Activated T-cell treated with anti-CD3 and anti-CD28 coated beads for 48 hours (primary cell): ENCODE results near the gene ATP1B1.

Experiments
- DNase-seq: peaks from one replicate; pipeline ENCODE4 v3.0.0-alpha.2; 2020; ENCODE audit warnings: low read depth

The ATP1B1 gene

DNA sequence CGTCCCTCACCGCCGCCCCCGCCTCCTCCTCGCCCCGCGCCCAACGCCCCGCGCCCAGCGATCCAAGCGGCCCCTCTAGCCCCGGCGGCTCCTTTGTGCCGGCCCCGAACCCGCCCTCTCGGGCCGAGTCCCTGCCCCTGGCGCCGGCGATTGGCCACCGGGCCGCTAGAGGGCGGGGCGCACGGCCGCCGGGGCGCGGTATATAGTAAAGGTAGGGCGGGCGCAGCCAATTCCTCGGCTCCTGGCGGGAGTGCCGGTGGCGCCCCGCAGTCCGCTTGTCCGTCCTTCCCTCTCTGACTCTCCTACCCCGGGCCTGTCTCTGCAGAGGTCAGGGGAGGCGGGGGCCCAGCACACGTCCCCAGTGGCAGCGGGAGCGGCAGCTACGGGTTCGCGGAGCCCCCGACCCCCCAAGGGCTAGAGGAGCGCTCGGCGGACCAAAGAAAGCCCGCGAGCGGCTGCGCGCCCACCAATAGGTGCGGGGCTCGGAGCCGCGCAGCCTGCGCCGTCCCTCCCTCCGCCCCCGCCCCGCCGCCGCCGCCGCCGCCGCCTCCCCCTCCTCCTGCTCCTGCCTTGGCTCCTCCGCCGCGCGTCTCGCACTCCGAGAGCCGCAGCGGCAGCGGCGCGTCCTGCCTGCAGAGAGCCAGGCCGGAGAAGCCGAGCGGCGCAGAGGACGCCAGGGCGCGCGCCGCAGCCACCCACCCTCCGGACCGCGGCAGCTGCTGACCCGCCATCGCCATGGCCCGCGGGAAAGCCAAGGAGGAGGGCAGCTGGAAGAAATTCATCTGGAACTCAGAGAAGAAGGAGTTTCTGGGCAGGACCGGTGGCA is at the start of gene ATP1B1:
TSS of gene ATP1B1 (plus strand) at position 596 of the 826 bp plus-strand sequence. CDS start at position 736, 140 bp downstream.
- DNase-seq = peak; percentile 83

DNA sequence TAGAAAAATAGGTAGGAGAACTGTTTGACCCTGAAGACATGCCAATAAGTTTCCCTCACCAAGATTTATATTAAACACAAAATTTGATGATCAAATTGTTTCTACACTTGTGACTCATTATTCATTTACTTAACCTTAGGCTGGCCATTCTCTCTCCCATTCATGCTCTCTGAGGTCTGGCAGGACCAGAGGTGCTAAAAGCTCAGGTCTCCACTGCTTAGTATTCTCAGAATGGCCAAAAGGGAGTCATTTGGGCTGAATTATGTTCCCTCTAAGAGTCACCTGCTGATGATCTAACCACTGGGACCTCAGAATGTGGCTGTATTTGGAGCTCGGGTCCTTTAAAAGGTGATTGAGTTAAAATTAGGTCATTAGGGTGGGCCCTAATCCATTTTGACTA is 47.1 kb upstream of the ATP1B1 start:
- no peak for DNase-seq

GRCh38 chr1:169060043-169060722 is 46.3 kb upstream of the ATP1B1 start:
- DNase-seq = no peak

DNA sequence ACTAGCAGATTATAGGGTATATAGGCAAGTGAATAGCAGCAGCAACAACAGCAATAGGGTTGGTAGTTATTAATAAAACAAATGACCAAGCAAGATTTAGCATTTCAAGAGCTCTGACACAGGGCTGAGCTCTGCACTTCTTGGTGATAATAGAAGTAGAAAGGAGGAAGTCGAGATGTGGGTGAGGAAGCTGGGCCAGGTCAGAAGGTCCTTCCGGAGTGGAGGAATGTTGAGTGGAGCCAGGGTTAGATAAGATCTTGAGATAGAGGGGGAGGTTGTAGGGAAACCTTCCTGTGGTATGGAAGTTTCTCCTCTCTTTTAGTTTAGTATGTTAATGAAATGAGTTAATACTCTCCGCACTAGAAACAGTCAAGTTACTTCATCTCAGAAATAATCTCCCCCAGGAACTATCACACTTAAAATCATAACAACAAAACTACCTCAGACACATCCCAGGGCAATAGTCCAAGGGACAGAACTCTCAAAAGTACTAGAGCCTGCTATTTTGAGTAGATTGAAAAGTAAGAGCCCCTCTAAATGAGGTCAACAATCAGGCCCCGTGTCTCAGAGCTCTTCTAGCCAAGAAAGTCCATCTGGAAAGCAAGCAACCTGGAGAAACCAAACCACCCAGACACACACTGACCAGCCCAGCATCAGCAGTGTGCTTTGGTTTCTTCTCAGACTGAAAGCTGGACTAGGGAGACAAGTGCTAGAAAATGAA is 45.4 kb upstream of the ATP1B1 start:
- DNase-seq = no peak

- DNase-seq = no peak
Observed at GRCh38 chr1:169062152-169062551, 44.3 kb upstream of the ATP1B1 start.

DNA sequence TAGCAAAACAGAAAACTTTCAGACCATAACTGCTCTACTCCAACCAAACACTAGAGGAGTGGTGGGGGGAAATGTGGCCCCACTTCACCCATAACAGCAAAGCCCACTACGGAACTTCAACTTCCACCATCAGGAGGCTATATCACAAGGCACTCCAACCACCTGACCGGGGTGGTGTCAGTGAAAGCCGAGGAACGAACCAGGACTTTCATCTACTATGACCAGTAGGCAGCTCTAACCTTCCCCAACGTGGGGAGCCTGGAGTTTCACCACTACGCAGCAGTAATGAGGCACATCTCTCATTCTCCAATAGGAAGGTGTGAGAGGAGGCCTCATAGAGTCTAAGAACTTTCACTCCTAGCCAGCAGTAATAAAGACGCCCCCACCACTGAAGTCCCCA is 42.4 kb upstream of the ATP1B1 start:
- DNase-seq = no peak

- no peak for DNase-seq
Observed at GRCh38 chr1:169070547-169070946, 35.9 kb upstream of the ATP1B1 start.

GRCh38 chr1:169070958-169071357 is 35.5 kb upstream of the ATP1B1 start:
- no peak for DNase-seq

DNA sequence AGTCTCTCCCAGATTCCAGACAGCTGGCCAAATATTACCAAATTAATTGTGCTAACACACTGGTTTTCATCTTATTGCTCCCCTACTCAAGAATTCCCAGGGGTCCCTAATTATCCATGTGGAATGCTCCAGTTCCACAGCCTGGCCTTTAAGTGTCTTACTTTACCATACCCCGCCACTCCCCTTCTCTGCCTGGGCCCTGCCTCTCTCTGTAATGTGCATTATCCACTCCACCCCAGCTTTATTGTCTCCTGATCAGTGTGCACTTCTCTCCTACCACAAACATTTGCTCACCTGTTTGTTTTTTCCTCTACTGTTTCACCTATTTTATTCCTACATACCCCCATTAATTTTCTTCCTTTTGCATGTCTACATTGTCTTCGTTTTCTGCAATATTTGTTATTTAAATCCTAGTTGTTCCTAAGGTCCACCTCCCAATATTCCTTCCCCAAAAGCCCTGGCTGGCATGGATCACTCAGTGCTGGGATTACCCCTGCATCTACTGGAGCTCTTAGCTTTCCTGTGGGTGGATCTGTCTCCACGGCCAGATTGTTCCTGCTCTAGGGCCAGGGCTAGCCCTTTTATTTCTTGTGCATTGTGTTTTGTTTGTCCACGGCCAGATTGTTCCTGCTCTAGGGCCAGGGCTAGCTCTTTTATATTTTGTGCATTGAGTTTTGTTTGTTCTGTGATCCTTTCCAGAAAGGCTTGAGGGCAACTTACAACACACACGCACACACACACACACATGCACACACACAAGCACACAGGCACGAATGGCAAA is 33.4 kb upstream of the ATP1B1 start:
- DNase-seq = no peak

GRCh38 chr1:169078163-169078883 is 28.2 kb upstream of the ATP1B1 start:
- DNase-seq = no peak

GRCh38 chr1:169081503-169082123 is 24.9 kb upstream of the ATP1B1 start:
- no peak for DNase-seq

DNA sequence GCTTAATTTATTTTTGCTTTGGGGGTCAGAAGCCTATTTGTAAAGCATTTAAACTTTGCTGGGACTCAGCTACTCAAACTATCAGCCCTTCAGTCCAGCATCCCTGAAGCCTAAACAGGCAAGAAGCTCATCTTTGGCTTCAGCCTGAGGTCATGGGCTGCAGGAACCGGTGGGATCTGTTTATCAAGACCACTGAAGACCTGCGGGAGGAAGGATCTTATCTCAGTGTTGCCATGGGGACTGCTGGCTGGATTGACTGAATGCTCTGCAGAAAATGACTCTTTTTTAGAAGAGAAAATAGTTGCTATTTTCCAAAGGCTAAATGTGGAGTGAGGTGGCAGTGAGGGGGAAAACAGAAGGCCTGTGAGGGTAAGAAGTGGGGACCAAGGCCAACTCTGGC is 20.6 kb upstream of the ATP1B1 start:
- no peak for DNase-seq

DNA sequence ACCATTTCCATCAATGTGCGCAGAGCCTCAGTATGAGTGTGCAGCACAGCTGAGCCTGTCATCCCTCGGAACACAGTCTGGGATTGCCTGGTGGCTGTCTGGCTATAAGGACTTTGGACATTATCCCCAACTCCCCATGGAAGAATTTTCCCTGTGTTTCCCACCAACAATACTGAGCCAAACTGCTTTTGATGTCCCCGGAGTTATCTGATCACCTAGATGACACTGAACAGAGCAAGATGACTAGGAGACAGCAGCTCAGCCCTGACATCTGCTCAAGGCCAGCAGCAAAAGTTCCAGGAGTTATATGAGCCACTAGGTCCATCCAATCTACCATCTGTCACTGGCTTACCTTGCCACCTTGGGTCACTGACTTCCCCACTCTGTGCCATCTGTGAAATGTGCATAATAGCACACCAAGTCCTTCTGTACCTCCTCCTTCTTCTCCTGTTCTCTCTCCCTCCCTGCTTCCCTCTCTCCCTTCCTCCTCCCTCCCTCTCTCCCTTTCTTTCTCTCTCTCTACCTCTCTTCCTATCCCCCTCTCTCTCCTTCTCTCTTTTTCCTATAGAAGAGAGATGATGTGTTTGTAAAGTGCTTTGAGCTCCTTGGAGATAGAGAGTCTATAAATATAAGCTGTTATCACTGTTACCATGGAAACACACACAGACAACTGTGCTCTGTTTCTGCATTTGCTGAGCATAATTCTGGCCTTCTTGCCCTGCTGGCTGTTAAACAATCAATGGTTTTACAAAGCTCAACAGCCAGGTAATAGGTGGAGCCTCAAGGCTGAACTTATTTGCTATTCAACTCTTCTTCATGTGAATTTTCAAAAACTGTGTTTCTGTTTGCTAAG is 19.7 kb upstream of the ATP1B1 start:
- no peak for DNase-seq

DNA sequence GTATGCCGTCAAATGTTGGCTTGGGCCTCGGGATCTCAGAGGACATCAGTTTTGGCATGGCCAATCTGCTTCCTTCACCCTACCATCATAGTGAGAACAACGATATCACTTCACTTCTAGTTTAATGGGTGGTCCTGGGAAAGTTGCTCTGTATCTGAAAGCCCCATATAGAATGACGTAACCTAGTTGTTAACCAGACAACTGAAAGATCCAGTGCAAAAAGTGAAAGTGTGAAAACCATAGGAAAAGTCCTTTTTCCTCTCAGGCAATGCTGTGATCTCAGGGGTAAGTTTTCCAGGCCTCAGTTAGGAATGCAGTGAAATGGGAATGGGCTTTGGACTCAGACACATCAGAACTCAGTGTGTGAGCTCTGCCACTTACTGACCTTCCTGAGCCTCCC is 18.6 kb upstream of the ATP1B1 start:
- DNase-seq = no peak

DNA sequence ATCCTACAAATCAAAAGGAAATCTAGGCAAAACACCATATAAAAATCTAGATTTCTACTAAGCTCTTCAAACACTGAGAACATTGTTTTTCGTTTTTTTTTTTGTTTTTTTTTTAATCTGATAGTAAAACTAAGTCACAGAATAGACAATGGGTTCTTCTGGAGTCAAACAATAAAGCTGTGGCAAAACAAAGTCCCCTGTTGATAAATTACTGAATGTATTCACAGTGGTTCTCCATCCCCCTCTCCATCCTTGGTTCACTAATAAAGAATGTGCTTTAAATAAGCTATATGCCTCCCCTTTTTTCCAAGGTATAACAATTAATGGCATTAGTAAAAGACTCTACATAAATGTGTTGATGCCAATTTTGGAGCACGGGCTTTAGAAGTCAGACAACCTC is 16.7 kb upstream of the ATP1B1 start:
- DNase-seq = no peak

- DNase-seq = no peak
Observed at GRCh38 chr1:169090308-169090899, 16.1 kb upstream of the ATP1B1 start.

DNA sequence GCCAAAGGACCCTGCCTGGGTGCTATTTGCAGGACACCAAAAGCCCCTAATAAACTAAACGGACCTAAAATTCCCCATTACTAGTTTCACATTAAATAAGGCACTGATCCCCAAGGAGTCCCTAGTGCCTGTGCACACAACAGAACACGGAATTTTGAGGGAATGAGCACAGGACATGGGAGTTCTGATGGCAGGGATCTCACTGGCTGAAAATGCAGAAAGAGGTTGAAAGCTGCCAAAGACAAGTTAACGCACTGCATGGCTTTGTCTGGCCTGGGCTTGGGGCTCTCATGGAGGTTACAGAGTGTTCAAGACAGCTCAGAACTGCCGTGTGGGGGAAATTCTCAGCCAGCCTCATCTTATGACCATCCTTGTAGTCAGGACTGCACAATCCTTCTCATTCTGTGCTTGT is 15.6 kb upstream of the ATP1B1 start:
- DNase-seq = no peak

- no peak for DNase-seq
Observed at GRCh38 chr1:169091480-169091941, 15.0 kb upstream of the ATP1B1 start.

- no peak for DNase-seq
Observed at GRCh38 chr1:169092399-169092798, 14.1 kb upstream of the ATP1B1 start.
